Stimulated activated CD4-positive, alpha-beta T cell treated with anti-CD3 and anti-CD28 coated beads, Interleukin-1b, Interleukin-23, amount 100 ng/mL, for 48 hours (primary cell): ENCODE results near the gene APLN.

Source experiments
- DNase-seq: peaks from one replicate; pipeline ENCODE4 v3.0.0-alpha.2; 2020

The APLN gene

DNA sequence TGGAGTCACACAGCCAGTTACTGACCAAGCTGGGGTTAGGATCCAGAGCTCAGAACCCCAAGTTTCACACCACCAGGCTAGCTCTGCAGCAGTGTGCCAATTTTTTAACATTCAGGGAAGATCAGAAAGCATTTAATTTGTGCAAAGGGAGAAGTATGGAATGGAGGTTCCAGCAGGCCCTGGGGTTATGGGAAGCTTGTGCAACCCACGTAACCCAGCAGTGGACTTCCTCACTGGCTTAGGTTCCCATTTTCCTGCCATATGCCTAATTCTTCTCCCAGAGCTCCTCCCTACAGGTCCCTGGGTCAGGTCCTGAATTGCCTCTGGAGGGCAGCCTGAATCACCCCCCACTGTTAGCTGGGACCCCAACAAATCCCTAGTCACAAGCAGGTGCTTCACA lies 14.0 kb downstream of the APLN start:
- no peak for DNase-seq

DNA sequence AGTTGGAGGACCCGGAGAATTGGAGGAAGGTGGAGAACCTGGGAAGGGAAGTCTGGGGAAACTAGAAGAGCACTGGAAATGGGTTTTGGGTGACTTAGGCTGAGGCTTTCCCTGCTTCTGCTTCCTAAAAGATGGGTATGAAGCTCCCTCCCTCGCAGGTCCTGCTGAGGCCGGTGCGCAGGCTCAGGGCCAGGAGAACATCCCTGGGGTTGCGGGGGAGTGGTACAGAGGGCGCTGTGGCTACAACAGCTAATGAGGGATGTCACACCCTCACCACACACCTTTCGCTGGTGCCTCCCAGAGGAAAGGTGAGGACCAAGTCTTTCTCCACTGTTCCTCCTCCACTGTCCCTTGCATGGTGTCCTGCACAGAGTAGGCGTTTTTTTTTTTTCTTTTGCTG lies 15.8 kb downstream of the APLN start:
- no peak for DNase-seq

DNA sequence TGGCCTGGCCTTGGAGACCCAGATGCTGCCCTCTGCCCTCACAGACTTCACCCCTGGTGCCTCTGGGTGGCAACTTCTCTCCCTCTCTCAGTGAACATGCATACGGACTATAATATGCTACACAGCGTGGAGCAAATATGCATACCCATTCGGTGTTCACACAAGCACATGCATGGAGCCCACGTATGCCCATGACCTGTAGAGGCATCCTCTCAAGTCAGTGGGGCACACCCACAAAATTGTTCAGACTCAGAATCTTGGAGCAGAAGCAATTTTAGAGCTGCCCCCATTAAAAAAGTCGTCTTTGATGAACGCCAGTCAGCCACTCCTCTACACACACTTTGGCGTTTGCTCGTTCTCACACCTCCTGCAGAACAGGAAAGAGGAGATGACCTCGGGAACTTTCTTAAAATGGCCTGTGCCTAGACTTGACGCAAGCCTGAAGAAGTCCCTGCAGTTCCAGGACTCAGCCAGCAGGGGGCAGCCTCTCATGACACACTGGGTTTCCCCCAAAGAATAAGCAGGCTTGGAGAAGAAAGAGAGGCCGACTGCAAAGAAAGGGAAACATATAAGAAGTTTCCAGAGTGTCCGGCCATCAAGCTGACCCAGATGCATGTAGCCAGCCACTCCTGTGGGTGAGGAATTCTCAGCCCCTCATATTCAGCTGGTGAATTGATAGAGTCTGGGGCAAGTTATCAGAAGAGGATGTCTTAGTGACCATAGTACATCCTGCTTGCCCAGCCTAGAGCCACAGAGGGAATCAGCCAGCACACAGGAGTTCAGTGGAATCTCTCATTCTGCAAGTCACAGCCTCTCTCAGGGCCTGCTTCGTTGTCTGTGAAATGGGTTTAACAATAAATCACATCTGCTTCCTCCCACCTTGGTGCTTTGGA lies 17.3 kb downstream of the APLN start:
- peak; percentile 65 for DNase-seq

DNA sequence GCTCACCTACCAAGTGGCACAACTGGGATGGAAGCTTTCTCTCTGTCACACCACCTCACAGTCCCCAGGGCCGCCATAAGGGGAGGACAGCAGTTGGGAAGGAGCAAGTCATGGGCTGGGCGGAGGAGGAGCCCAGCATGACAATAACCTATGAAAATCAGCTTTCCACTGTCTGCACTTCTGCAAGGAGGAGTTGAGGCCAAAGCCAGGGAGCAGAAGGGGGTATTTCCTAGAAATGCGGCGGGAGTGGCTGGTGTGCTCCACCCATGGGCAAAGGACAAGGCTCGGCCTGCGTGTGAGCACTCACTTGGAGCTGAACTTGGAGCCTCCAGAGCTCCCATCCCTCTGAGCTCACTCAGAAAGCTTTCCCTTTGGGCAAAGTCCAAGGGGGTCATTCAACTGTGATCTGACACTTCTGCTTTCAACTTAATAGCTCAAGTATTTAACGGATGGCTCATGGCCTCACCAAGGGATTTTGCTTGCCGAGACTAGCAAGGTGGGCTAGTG lies 18.5 kb downstream of the APLN start:
- no peak for DNase-seq

DNA sequence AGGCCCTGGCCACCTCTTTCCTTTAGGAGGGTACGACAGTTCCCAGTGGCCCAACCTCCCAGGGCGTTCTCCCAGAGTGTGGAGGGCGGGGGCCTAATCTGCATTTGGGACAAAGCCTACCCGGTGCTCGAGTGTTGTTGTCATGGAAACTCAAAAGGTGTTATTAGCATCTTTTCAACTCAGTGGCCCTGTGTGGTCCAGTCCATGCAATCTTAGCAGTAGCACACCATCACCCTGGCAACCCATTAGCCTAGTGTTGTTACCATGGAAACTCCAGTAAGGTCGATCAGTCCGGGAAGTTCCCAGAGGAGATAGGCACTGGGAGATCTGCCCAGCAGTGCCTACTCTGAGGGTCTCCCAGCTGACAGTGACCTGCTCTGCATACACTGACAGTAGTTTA lies 20.2 kb downstream of the APLN start:
- no peak for DNase-seq

DNA sequence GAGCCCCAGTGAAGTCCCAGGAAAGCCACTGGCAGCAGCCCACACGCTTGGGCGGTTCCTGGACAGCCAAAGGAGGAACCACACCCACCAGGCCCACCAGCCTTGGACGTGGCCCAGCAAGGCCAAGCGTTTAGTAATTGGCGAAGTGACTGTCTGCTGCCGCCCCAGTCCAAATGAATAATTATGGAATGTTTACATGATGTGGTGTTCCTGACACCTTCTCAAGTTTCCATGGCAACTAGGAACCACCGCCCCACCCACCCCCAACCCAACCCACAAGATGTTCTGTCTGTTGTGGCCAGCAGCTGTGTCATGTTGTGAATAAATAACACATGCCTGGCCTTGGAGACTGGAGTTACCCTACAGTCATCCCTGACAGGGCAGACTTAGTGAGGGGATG lies 22.3 kb downstream of the APLN start:
- DNase-seq: no peak

DNA sequence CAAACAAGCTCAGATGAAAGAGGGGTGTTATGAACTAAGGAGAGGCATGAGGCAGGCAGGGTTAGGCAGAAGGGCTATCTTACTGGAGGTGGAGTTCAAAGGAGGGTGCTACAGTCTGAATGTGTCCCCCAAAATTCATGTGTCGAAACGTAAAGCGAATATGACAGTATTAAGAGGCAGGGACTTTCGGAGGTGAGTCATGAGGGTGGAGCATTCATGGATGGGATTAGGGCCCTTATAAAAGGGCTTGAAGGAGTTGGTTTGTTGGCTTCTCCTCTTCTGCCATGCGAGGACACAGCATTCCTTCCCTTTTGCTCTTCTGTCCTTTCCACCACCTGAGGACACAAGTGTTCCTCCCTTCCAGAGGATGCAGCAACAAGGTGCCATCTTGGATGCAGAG lies 22.9 kb downstream of the APLN start:
- no peak for DNase-seq

DNA sequence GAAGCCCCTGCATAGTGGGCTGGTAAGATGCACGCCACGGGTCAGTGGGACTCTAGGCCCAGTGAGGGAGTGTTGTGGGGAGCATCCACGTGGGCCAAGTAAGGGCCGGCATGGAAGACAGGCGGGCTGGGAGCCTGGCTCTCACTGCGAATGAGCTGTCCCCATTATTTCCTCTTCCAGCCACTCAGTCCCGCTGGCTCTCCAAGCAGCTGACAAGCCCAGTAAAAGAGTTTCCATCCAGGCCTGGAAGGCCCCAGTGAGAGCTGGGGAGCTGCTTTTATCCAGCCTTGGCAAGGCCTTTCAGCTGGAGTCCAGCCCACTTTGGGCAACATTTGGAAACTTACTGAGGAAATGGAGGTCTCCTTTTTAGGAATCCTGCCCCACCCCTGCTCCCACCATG lies 24.9 kb downstream of the APLN start:
- DNase-seq: no peak

DNA sequence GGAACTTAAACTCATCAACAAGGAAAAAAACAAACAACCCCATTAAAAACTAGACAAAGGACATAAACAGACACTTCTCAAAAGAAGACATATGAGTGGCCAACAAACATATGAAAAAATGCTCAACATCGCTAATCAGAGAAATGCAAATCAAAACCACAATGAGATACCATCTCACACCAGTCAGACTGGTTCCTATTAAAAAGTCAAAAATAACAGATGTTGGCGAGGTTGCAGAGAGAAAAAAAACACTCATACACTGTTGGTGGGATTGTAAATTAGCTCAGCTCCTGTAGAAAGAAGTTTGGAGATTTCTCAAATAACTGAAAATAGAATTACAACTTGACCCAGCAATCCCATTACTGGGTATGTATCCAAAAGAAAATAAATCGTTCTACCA lies 28.7 kb downstream of the APLN start:
- DNase-seq: no peak

DNA sequence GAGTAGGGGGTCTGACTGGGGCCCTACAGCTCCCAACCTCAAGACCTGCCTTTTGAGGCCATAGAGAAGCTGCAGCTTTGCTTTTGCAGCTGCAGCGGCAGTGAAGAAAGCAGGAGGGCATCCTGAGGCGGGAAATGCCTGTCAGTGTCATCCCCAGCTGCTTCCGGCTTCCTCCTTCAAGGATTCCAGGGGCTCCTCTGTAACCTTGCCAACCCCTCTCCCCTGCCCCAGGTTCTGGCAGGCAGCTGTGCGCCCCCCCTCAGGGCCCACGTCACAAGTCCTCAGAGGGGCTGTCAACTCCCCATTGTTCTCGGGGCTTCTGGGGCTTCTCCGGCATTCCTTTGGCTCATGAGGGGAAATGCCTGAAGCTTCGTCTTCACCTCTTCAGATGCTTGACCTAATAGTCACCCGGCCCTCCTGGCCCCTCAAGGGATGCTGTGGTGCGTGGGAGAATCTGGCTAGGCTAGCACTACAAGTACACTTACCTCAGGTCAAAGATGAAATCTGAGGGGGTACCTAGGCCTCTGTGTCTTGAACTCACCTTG lies 31.9 kb downstream of the APLN start:
- no peak for DNase-seq

DNA sequence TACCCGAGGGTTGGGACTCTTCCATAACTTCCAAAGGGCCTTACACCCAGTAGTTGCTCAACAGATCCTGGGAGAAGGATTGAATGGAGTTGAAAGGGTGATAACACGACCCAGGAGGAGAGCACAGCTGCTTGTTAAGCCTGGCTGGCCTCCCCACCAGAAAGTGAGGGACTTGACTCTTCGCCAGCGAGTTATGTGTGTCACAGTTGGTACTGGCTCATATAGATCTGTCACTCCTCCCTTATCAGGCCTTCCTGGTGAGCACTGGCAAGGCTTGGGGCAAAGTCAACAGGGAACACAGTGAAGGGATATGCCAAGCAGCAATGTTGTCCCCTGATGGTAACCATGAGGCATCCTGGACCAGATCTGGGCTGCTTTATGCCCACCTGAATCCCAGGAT lies 35.8 kb downstream of the APLN start:
- DNase-seq: no peak

DNA sequence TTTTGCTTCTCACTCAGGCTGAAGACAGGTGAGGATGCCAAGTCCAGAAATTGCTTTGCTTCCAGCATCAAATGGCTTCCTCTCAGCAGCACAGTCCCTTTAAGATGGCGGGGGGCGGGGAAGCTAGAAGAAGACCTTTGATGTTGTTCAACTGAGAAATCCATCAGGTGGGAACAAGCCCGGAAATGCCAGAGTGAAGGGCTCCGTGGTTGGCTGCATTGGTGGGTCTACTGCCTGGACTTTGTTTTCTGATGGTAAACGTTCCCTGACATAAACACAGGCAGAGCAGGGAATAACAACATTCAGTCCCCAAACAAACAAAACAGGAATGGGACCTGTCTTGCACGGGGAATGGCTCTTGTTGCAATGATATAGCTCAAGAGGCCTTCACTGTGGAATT lies 37.3 kb downstream of the APLN start:
- no peak for DNase-seq

DNA sequence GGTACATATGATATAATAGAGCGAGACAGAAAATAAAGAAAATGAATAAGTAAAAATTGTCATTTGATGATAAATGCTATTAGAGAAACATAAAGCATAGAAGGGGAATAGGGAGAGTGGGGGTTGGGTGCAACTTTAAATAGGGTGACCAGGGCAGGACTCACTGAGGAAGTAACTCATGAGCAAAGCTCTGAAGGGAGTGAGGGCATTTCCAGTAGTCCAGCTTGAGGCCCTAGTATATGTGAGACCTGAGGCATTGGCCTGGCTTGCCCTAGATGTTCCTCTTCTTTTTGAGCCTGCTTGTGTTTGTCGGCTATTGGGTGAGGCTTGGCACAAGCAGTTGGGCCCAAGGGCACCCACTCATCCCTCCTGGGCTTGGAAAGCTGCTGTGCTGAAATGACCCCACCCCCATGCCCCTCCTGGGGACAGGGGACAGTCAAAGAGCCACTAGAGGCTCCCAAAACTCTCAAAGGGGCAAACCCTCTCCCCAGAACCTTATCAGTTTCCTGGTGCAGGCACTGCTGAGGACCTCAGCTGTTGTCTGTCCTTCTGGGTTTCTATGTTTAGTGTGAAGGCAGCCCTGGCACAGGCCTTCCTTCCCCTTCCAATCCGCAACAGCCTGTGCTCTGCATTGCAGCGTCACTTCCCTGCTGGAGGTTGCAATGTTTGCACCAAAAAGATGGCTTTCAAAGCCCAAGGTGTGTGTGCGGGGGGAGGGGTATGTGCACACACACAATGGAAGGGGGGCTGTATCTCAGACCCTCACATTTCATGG lies 40.1 kb downstream of the APLN start:
- DNase-seq: no peak

DNA sequence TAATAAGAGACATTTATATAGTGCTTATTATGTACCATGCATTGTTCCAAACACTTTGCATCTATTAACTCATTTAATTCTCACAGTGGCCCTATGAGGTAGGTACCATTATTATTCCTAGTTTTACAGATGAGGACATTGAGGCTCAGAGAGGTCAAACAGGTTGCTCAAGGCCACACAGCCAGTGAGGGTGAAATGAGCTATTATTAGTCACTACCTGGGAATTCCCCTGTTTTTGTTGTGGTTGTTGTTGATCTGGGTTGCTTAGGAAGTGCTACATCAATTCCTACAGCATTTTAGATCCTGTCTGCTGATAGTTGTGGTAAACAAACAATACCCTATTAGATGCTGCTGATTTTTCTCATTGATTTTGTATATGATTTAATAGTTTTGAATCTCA lies 41.2 kb downstream of the APLN start:
- DNase-seq: no peak

DNA sequence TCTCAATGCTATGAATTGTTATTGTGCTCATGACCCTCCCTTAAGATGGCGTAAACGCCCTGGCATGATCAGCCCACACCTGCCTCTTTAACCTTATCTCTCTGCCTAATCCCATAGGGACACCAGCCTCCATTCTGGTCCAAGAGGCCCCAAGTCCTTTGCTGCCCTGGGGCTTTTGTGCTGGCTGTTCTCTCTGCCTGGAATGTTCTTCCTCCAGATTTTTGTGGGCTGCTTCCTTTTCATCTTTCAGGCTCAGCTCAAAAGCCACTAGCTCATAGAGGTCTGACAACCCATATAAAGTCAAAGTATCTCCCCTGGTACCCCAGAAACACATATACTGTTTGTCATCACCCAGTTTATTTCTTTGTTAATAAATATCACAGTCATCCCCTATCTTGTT lies 42.4 kb downstream of the APLN start:
- DNase-seq: no peak

DNA sequence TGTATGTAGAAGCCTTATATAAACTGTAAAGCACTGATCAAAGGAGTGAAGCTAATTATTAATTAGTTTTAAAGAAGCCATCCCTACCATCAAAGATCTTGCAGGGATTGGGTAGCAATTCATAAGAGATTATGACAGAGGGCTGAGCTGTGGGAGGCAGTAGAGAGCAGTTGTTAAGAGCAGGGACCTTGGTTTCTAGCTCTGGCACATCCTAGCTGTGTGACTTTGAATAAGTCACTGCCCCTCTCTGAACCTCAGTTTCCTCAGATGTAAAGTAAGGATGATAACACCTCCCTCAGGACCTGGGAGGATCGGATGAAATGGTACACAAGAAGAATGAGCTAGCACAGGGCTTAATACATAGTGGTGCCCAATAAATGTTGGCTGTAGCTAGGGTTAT lies 45.4 kb downstream of the APLN start:
- no peak for DNase-seq

DNA sequence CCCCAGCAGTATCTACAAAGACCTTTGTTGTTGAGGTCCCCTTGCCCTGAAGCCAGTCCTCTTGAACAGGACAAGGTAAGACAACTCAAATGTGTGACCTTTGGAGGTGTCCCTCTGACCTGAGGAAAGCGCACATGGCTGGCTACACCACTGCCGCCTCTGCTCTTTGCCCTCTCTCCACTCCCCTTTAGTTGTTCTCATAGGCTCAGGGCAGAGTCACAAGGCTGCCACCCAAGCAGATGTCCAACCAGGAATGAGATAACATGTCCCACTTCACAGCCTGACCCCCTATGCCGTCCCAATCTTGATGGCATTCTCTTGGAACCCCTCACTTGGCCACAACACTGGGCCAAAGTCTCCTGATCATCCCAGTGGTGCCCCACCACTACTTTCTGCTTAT lies 46.3 kb downstream of the APLN start:
- no peak for DNase-seq

DNA sequence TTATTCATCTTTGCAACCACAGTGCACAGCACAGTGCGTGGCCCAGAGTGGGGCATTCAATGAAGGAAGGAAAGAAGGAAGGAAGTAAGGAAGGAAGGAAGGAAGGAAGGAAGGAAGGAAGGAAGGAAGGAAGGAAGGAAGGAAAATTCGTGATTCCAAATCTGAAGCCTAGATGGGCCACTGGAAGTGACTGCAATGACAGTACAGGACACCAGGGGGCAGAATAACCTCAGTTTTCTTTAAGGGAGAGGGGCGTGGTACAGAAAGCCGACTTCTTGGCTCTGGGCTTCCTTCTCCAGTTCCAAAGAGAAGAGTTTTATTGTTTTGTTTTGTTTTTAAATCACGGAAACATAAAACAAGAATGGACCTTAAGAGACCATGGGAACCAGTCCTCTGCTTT lies 47.8 kb downstream of the APLN start:
- DNase-seq: peak; percentile 22

DNA sequence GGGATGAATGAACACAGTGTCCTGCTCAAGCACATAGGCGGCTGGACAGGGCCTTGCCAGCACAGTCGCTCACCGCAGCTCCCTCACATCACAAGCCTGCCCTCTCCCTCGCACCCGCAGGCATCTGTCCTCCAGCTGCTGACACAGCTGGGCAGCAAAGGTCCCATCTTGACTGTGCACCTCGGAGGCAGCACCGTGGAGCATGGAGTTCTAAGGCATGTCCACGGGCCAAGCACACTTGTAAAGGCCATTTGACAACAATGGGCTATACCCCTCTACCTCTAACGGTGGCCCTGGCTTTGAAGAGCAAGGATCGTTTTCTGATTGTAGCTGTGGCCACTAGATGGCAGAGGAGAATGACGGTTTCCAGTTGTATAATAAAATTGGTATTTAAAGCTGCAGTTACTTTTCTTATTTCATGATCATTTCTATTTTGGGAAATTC lies 53.8 kb downstream of the APLN start:
- DNase-seq: no peak

DNA sequence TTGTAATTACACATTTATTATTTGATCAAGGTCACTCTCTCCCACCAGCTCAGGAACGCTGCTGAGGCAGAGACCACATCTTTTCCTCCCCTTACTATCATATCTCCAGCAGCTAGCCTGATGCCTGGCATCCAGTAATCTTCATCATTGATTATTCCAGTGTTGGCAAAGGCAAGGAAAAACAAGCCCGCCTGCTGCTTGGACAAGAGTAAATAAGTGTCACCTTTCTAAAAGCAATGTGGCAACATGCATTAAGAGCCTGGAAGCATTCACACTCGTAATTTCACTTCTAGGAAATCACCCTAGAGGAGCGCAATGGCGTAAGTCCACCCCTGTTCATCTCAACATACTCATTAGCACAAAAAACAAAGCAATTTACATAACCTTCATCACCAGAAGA lies 54.8 kb downstream of the APLN start:
- DNase-seq: no peak

DNA sequence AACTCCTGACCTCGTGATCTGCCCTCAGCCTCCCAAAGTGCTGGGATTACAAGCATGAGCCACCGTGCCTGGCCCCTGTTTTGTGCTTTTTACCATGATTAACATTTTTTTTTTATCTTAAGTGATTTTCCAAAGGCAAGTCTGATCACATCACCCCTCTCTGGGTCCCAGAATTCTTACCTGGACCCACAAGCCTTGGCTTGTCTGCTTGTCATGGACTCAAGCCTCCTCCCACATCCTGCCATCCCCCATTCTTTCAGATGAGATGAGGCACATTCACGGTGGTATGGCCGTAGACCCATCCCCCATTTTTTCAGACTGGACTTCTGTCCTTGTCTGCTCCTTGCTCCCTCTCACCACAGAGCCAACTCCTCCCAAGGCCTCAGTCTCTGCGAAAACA lies 55.3 kb downstream of the APLN start:
- DNase-seq: no peak

DNA sequence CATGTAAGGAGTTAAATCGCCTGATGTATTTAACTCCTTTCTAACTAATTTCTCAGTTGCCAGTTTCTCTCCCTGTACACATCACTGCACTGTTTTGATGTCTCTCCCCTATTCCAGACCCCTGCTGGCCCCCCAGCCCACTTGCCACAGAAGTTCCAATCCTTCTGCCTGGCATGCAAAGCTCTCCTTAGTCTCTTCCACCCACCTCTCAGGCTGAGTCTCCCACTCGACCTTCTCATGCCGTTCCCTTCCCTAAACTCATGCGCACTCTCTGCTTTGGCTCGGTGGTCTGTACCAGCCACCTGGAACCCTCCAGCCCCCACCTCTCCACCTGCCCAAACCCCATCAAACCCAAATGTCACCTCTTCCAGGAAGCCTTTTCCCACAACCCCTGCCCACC lies 56.9 kb downstream of the APLN start:
- no peak for DNase-seq

DNA sequence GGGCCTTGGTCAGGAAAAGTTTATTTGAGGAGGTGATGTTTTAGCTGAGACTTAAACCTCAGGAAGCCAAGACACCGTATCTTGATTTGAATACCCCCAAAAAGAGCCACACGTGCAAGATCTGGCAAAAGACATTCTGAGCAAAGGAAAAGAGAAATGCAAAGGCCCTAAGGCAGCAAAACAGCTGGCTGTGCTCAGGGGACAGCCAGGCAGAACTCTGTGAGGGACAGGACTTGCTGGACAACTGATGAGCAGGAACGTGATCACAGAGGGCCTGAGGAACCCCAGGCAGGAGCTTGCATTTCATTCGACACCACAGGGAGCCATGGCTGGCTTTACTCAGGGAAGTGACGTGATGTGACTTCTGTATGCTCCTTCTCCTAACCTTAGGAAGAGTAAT lies 58.7 kb downstream of the APLN start:
- DNase-seq: no peak
